Measurements from ENCODE around the gene RAD50.
"Not testable (repeated sequence)": the region's sequence is repeated elsewhere in the genome, so short reads cannot be mapped to it uniquely, and the experiment has no call there.

RAD50 gene

GRCh38 chr5:132556763-132557477 lies at the start of gene RAD50:
Gene RAD50 (plus strand): TSS chr5:132556977. CDS start chr5:132557325, 348 bp downstream.
- peak within 1 kb of the TSS; percentile 83 for H3K9ac ChIP-seq (ENCODE audit: low read length)
- H3K27ac ChIP-seq (ENCODE audit: low read length) = peak within 1 kb of the TSS; percentile 38; the same call in 1 of the 2 replicates
- TF ChIP-seq EZH2phosphoT487 (IDR thresholded peaks at IDR 0.05; ENCODE audit: low read length) (no peak), EZH2 (optimal IDR thresholded peaks at IDR 0.05; ENCODE audit: low read depth, low read length) (no peak), CTCF (IDR thresholded peaks at IDR 0.05; ENCODE audit: low read length) (no peak)
- H3K27me3 ChIP-seq (replicated peaks; ENCODE audit: insufficient read depth, low read length) = no peaks in the 10 kb centered on the region
- no peaks in the 10 kb centered on the region for H3K9me3 ChIP-seq (replicated peaks; ENCODE audit: insufficient read depth, low read length)
- peaks cover 4% of the 10 kb centered on the region for H3K4me1 ChIP-seq (ENCODE audit: low read length)
- H3K79me2 ChIP-seq (ENCODE audit: low read length) = peaks cover 31% of the 10 kb centered on the region
- no peaks in the 10 kb centered on the region for H4K20me1 ChIP-seq (ENCODE audit: insufficient read depth, low read length)
- H3K9me2 ChIP-seq (replicated peaks; ENCODE audit: insufficient read depth, low read length) = no peaks in the 10 kb centered on the region
- DNase-seq = peak; percentile 94
- H3F3A ChIP-seq (ENCODE audit: insufficient read depth, low read length) = peaks cover 16% of the 10 kb centered on the region
- H3K4me2 ChIP-seq (ENCODE audit: low read depth, low read length) = peak within 1 kb of the TSS; percentile 82
- peaks cover 4% of the 10 kb centered on the region; the same call in 1 of the 2 replicates for H3K36me3 ChIP-seq (replicated peaks; ENCODE audit: insufficient read depth, low read length)
- H3K4me3 ChIP-seq (ENCODE audit: low read length) = peak within 1 kb of the TSS; percentile 87
- H2AFZ ChIP-seq (ENCODE audit: low read length) = peak within 1 kb of the TSS; percentile 88

GRCh38 chr5:132510076-132510475 lies 46.7 kb upstream of the RAD50 start:
- H3K4me3 ChIP-seq (ENCODE audit: low read length) = no peak overlapping the region
- no peaks in the 10 kb centered on the region for H3K9me3 ChIP-seq (replicated peaks; ENCODE audit: insufficient read depth, low read length)
- no peak overlapping the region for H3K9ac ChIP-seq (ENCODE audit: low read length)
- H4K20me1 ChIP-seq (ENCODE audit: insufficient read depth, low read length) = no peaks in the 10 kb centered on the region
- no peak for TF ChIP-seq CTCF (IDR thresholded peaks at IDR 0.05; ENCODE audit: low read length)
- no peak for TF ChIP-seq EZH2phosphoT487 (IDR thresholded peaks at IDR 0.05; ENCODE audit: low read length)
- TF ChIP-seq EZH2 (optimal IDR thresholded peaks at IDR 0.05; ENCODE audit: low read depth, low read length) = no peak
- no peaks in the 10 kb centered on the region for H3K27me3 ChIP-seq (replicated peaks; ENCODE audit: insufficient read depth, low read length)
- no peaks in the 10 kb centered on the region for H3K79me2 ChIP-seq (ENCODE audit: low read length)
- no peak overlapping the region for H2AFZ ChIP-seq (ENCODE audit: low read length)
- H3K4me1 ChIP-seq (ENCODE audit: low read length) = peaks cover 28% of the 10 kb centered on the region
- 0 out of 2 replicates have a peak, but pooled peaks cover 4% of the 10 kb centered on the region for H3F3A ChIP-seq (ENCODE audit: insufficient read depth, low read length)
- H3K36me3 ChIP-seq (replicated peaks; ENCODE audit: insufficient read depth, low read length) = no peaks in the 10 kb centered on the region
- no peaks in the 10 kb centered on the region for H3K9me2 ChIP-seq (replicated peaks; ENCODE audit: insufficient read depth, low read length)
- DNase-seq = no peak
- H3K27ac ChIP-seq (ENCODE audit: low read length) = no peak overlapping the region
- H3K4me2 ChIP-seq (ENCODE audit: low read depth, low read length) = no peak overlapping the region

- DNase-seq; H3K9ac ChIP-seq (ENCODE audit: low read length); H2AFZ ChIP-seq (ENCODE audit: low read length): not testable (repeated sequence)
Observed at GRCh38 chr5:132513618-132514336, 43.0 kb upstream of the RAD50 start.

GRCh38 chr5:132522067-132522466 lies 34.7 kb upstream of the RAD50 start:
- H3K79me2 ChIP-seq (ENCODE audit: low read length); H3K4me2 ChIP-seq (ENCODE audit: low read depth, low read length); H3K9ac ChIP-seq (ENCODE audit: low read length); H3K36me3 ChIP-seq (replicated peaks; ENCODE audit: insufficient read depth, low read length); H2AFZ ChIP-seq (ENCODE audit: low read length); H3K27me3 ChIP-seq (replicated peaks; ENCODE audit: insufficient read depth, low read length); H3K27ac ChIP-seq (ENCODE audit: low read length); DNase-seq; H3K9me2 ChIP-seq (replicated peaks; ENCODE audit: insufficient read depth, low read length); H4K20me1 ChIP-seq (ENCODE audit: insufficient read depth, low read length); H3K4me3 ChIP-seq (ENCODE audit: low read length); H3K9me3 ChIP-seq (replicated peaks; ENCODE audit: insufficient read depth, low read length): not testable (repeated sequence)
- Histone ChIP-seq H3K4me1 (ENCODE audit: low read length) (peaks cover 50% of the 10 kb centered on the region), H3F3A (ENCODE audit: insufficient read depth, low read length) (peaks cover 41% of the 10 kb centered on the region)

More at GRCh38 chr5:132513618-132514336, 43.0 kb upstream of the RAD50 start:
- not testable (repeated sequence) for H4K20me1 ChIP-seq (ENCODE audit: insufficient read depth, low read length); H3K9me3 ChIP-seq (replicated peaks; ENCODE audit: insufficient read depth, low read length); H3K4me2 ChIP-seq (ENCODE audit: low read depth, low read length); H3K27ac ChIP-seq (ENCODE audit: low read length); H3F3A ChIP-seq (ENCODE audit: insufficient read depth, low read length); H3K27me3 ChIP-seq (replicated peaks; ENCODE audit: insufficient read depth, low read length); H3K4me1 ChIP-seq (ENCODE audit: low read length); H3K4me3 ChIP-seq (ENCODE audit: low read length); H3K36me3 ChIP-seq (replicated peaks; ENCODE audit: insufficient read depth, low read length); H3K9me2 ChIP-seq (replicated peaks; ENCODE audit: insufficient read depth, low read length); H3K79me2 ChIP-seq (ENCODE audit: low read length)

GRCh38 chr5:132524877-132525276 lies 31.9 kb upstream of the RAD50 start:
- H3K4me1 ChIP-seq (ENCODE audit: low read length) = peaks cover 53% of the 10 kb centered on the region
- not testable (repeated sequence) for H3K9me3 ChIP-seq (replicated peaks; ENCODE audit: insufficient read depth, low read length); H3K9ac ChIP-seq (ENCODE audit: low read length); H3K9me2 ChIP-seq (replicated peaks; ENCODE audit: insufficient read depth, low read length); H3K4me3 ChIP-seq (ENCODE audit: low read length); H2AFZ ChIP-seq (ENCODE audit: low read length); H3K27me3 ChIP-seq (replicated peaks; ENCODE audit: insufficient read depth, low read length); DNase-seq; H3K79me2 ChIP-seq (ENCODE audit: low read length); H4K20me1 ChIP-seq (ENCODE audit: insufficient read depth, low read length); H3K36me3 ChIP-seq (replicated peaks; ENCODE audit: insufficient read depth, low read length)
- H3F3A ChIP-seq (ENCODE audit: insufficient read depth, low read length) = peaks cover 40% of the 10 kb centered on the region
- peak overlapping the region; percentile 47 for H3K4me2 ChIP-seq (ENCODE audit: low read depth, low read length)
- peak overlapping the region; percentile 75; the same call in 1 of the 2 replicates for H3K27ac ChIP-seq (ENCODE audit: low read length)
